Middle frontal gyrus (tissue), 1 donor: ENCODE measurements around the gene PLCH2.

Source experiments
- DNase-seq: peaks from one replicate; pipeline ENCODE4 v3.0.0-alpha.2; 2015; ENCODE audit warnings: low spot score; ENCODE audit errors: extremely low spot score

Gene PLCH2

GRCh38 chr1:2512862-2513421 lies 36.9 kb downstream of the PLCH2 start:
- DNase-seq: no peak

GRCh38 chr1:2513939-2514652 lies 38.0 kb downstream of the PLCH2 start:
- DNase-seq: no peak

- no peak for DNase-seq
Observed at GRCh38 chr1:2514863-2515762, 39.0 kb downstream of the PLCH2 start.

GRCh38 chr1:2515763-2516080 lies 39.6 kb downstream of the PLCH2 start:
- no peak for DNase-seq

- no peak for DNase-seq
Observed at GRCh38 chr1:2516124-2516523, 40.0 kb downstream of the PLCH2 start.

GRCh38 chr1:2516946-2517345 lies 40.9 kb downstream of the PLCH2 start:
- DNase-seq: no peak

- DNase-seq: no peak
Observed at GRCh38 chr1:2517966-2518365, 41.9 kb downstream of the PLCH2 start.

- no peak for DNase-seq
Observed at GRCh38 chr1:2518528-2518927, 42.4 kb downstream of the PLCH2 start.

GRCh38 chr1:2519029-2519685 lies 43.1 kb downstream of the PLCH2 start:
- DNase-seq: no peak

- DNase-seq: no peak
Observed at GRCh38 chr1:2519729-2520128, 43.6 kb downstream of the PLCH2 start.

- DNase-seq: no peak
Observed at GRCh38 chr1:2520206-2520605, 44.1 kb downstream of the PLCH2 start.

GRCh38 chr1:2520806-2521205 lies 44.7 kb downstream of the PLCH2 start:
- DNase-seq: no peak

GRCh38 chr1:2522230-2522629 lies 46.1 kb downstream of the PLCH2 start:
- no peak for DNase-seq

- no peak for DNase-seq
Observed at GRCh38 chr1:2523191-2523890, 47.3 kb downstream of the PLCH2 start.

GRCh38 chr1:2523891-2524609 lies 48.0 kb downstream of the PLCH2 start:
- DNase-seq: no peak

- no peak for DNase-seq
Observed at GRCh38 chr1:2525572-2525919, 49.5 kb downstream of the PLCH2 start.

- peak; percentile 93 for DNase-seq
Observed at GRCh38 chr1:2525920-2526823, 50.1 kb downstream of the PLCH2 start, which contains the start of gene PANK4. TSS of gene PANK4 (minus strand) at chr1:2526596. CDS start at chr1:2526587, 9 bp downstream.

GRCh38 chr1:2526824-2527555 lies 50.9 kb downstream of the PLCH2 start:
- DNase-seq: peak; percentile 60

- no peak for DNase-seq
Observed at GRCh38 chr1:2527556-2527860, 51.4 kb downstream of the PLCH2 start.
